Measurements from ENCODE around the gene ABCF2.
A peak's percentile ranks its signal among the peaks of the same experiment; 100 is the strongest.

Gene ABCF2

DNA sequence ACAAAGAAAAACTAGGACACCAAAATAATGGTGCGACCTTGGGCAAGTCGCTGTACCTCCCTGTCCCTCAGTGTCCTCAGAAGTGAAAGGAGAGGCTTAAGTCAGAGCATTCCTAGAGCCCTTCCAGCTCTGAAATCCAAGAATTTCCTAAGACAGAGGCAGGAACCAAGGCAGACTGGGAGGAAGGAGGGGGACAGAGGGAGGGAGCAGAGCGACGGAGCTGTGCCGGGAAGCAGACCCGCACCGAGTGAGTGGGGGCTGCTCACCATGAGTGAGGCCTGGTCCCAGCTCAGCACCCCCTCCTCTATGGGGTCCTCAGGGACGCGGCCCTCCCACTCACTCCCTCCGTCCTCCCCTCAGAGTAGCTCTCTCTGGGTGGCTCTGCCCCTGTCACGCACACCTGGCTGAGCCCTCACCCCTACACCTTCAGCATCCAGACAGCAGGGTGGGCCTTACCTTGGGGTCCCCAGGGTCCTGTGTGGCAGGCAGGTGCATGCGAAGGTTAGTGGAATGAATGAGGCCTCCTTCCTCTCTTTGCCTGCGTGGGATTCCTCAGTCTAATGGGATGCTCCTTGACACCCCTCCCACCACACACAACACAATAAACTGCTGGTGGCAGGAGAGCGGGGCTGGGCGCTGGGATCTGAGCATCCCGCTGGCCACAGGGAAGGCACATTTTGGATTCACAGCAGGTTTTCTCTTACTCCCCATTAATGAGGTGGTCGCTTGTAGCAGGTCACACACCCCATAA lies 26.1 kb upstream of the ABCF2 start:
- DNase-seq (ENCODE audit: low spot score) = no peak

DNA sequence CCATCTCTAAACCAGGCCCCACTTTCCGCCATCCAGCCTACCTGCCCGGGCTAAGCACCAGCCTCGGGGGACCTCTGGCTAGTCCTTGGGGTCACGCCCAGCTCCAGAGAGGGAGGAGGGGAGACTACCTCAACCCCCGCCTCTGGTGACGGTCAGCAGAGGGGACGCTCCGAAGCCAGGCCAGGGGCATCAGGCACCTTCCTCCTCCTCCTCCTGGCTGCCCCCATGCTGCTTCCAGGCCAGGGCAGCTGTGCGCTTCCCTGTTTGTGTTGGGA lies 25.5 kb upstream of the ABCF2 start:
- no peak for DNase-seq (ENCODE audit: low spot score)

DNA sequence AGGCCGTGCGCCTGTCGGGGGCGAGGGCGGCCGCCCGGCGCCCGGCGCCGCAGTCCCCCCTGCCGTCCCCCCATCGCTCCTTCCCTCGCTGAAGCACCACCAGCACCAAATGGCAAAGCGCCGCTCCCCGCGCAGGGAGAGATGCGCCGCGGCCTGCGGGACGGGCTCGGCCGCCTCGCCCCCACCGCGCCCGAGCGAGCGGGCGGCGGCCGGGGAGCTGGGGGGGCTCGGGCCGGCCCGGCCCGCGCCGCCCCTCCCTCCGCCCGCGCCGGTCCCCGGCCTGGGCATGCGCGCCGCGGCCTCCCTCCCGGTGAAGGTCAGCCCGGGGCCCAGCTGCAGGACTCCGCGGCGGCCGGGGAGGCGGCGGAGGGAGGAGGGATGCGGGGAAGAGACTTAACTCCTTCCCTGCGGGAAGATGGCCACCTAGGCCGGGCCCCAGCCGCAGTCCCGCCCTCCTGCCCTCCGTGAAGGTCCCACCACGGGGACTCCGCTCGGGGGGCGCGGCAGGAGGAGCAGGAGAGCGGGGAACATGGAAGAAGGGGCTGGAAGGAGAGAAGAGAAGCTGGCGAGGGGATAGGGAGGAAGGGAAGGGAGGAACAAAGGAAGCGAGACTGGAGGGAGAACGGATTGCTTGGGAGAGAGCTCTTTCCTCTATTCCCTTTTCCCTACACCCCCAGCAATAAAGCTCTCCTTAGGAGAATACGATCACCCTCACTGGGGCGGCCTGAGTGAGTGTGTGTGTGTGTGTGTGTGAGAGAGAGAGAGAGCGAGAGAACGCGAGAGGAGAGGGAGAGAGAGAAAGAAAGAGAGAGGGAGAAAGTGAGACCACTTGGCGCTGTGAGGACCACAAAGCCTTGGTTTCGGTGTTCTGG lies 24.9 kb upstream of the ABCF2 start:
- peak; percentile 79 for DNase-seq (ENCODE audit: low spot score)

GRCh38 chr7:151251328-151251688 lies 24.3 kb upstream of the ABCF2 start:
- no peak for DNase-seq (ENCODE audit: low spot score)

DNA sequence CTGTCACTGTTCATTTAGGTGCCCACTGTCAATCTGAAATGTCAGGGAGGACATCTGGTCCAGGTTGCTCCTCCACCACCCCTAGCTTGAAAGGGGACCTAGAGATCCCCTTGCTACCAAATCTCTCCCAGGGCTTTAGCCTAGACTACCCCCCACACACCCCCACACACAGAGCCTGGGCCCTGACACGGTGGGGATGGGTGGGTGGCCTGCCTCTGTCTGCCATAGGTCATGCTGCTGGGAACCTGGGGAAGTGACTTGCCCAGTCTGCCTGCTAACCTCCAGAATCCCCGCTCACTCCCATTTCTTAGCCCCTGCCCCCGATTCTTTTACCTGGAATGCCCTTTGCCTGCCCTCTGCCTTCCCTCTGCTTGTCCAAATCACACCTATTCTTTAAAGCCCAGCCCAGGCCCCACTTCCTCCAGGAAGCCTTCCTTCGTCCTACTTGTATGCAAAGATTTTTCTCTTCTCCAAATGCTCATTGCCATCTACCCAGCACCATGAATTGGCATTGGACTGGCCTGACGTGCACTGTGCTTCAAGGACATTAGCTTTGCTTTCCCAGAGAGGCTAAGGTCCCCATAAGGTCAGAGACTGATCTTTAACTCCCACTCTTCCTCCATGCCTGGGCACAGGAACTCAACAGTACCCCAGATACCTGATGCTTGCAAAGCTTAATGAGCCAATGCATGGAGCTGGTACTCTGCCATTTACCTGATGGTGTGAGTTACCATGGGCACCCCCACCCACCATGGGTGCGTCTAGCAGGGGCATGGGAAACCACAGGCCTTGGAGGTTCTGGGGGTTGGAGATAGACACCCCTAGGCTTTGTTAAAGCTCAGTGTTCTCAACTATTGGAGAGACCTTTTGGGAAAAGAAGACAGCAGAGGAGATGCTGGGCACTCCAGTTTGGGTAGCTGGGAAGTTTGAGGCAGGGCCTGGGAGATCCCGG lies 23.5 kb upstream of the ABCF2 start:
- DNase-seq (ENCODE audit: low spot score) = no peak

DNA sequence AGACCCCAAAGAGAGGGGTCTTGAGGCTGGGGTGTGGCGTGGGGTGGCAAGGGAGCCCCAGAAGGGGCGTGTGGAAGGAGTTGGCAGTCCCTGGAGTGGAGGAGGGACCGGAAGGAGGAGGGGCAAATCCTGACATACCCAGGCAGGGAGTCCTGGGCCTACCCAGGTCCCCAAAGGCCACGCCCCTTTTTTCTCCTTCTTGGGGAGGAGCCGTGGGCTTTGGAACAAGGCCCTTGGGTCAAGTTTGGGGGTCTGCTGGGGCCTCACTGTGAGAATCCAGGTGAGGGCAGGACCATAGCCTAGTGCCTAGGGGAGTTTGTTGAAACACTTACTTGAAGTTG lies 22.7 kb upstream of the ABCF2 start:
- DNase-seq (ENCODE audit: low spot score) = peak; percentile 50

GRCh38 chr7:151249034-151249731 lies 22.2 kb upstream of the ABCF2 start:
- DNase-seq (ENCODE audit: low spot score) = peak; percentile 71

GRCh38 chr7:151248346-151249033 lies 21.5 kb upstream of the ABCF2 start, which contains the start of gene SMARCD3:
SMARCD3 (minus strand) TSS chr7:151248694; CDS start chr7:151248562, 132 bp downstream.
- peak; percentile 66 for DNase-seq (ENCODE audit: low spot score)

- no peak for DNase-seq (ENCODE audit: low spot score)
Measured at GRCh38 chr7:151247611-151248345, 20.8 kb upstream of the ABCF2 start.

GRCh38 chr7:151246851-151247580 lies 20.0 kb upstream of the ABCF2 start:
- no peak for DNase-seq (ENCODE audit: low spot score)

DNA sequence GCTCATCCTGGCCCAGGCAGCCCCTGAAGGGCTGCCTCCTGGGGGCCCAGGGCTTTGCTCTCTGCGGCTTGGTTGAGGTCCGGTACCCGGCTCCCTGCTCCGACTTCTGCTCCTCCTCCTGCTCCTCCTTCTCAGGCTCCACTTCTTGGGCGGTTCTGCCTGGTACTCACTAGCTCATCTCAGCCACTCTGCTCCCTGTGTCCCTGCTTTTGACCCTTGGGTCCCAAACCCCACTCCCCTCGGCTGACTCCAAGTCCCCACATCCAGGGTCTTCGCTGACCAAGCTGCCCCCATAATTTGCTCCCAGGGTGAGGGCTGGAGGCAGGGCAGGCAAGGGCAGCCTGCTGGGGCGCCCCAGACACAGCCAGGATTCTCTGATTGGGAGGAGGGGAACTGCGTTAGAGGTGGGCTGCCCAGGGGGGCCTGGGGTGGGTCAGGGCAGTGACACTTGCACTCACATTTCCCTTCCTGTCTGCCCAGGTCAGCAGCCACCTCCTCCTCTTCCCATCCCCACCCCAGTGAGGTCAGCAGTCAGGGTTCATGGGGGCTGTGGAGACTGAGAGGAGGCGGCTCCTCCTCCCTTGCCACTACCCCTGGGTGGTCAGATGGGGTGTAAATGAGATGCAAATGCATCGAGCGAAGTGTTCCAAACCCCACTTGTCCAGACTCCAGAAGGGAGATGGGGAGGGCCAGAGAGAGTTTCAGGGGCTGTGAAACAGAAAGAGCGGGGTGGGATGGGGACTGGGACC lies 19.3 kb upstream of the ABCF2 start:
- no peak for DNase-seq (ENCODE audit: low spot score)

DNA sequence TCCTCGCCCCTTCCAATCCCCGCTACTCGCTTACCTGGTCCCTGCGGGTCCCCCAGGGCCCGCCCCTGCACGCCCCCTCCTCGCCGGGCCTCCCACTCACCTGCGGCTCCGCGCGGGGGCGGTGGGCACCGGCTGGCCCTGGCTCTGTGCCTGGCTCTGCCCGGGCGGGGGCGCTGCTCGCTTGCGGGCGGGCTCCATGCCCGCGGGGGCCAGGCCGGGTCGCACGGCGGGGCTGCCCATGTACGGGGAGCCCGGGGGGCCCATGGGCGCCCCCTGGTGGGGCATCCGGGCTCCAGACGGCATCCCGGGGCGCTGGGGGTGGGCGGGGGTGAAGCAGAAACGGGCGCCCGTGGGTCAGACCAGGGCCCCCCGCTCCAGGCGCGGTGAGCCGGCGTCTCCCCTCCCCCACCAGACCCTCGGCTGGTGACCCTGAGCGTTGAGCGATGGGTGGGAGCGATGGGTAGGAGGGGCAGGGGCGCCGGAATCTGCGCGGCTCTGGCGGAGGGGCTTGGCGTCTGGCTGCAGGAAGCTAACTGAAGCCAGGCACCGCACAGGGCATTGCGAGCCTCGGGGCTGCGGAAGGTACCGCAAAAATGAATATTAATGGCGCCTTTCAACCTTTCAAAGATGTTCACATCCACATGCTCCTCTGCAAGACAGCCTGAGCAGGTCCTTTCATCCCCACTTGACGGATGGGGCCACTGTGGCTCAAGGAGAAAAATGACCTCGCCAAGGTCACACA lies 18.5 kb upstream of the ABCF2 start:
- DNase-seq (ENCODE audit: low spot score) = no peak

DNA sequence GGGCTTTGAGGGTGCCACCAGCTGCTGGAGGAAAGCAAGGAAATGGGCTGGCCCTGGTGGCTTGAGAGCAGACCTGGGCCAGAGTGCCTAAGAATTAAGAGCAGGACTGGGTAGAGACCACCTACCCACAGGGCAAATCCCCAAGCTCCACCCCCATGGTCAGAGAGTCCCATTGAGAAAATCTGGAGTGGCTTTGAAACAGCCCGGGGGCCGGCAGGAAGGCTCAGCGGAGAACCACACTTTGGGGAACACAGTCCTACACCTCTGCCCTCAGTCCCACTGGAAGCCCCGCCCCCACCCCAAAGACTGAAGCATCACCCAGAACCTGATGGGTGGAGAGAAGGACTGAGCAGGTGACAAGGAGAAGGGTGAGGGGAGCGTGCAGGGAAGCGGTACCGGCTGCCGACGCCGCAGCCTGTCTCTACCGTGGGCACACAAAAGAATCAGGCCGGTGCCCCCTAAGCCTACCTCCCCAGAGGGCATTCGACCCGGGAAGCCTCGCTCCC lies 17.9 kb upstream of the ABCF2 start:
- no peak for DNase-seq (ENCODE audit: low spot score)

GRCh38 chr7:151244196-151244840 lies 17.3 kb upstream of the ABCF2 start:
- peak; percentile 66 for DNase-seq (ENCODE audit: low spot score)

- no peak for DNase-seq (ENCODE audit: low spot score)
Measured at GRCh38 chr7:151243408-151244195, 16.6 kb upstream of the ABCF2 start.

DNA sequence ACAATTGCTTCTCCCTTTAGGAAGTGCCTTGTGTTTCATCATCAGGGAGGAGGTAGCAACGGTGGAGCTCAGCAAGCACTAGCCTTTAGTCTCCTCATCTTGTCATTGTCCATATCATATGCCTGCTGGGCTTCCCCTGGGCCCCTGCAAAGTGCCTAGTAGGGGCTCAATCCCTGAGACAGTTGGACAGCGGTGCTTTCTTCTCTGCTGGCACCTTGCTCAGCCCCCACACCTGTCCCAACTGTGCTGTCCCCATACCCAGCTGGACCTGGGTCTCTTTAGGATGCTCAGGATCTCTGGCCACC lies 16.0 kb upstream of the ABCF2 start:
- no peak for DNase-seq (ENCODE audit: low spot score)

Measured in Ammon's horn (tissue), 1 donor.